Neural progenitor cell (in vitro differentiated cells): ENCODE results near the gene LY86. TPM values are rescaled to one million over a fixed set of nuclear protein-coding genes. Genes with fewer than 3 reads are reported as not detected.

Experiments used
- DNase-seq: peaks from one replicate; pipeline ENCODE4 v3.0.0-alpha.2; 2016; ENCODE audit warnings: low spot score
- H2AFZ ChIP-seq: fragments of 200-600 bp; sonication (generic); replicated peaks from 2 replicates; pipeline ENCODE4 v1.6.1; 2016; ENCODE audit warnings: antibody characterized with exemption
- H3F3A ChIP-seq: fragments of 200-600 bp; sonication (generic); 2 replicates; pipeline ENCODE4 v1.6.1; 2016; ENCODE audit warnings: antibody characterized with exemption, low read depth
- H3K27ac ChIP-seq: fragments of 200-600 bp; sonication (generic); 2 replicates; pipeline ENCODE4 v1.5.1; 2016; ENCODE audit warnings: mild to moderate bottlenecking
- H3K27me3 ChIP-seq: fragments of 200-600 bp; sonication (generic); 2 replicates; pipeline ENCODE4 v1.6.1; 2016; ENCODE audit warnings: mild to moderate bottlenecking, moderate library complexity
- H3K36me3 ChIP-seq: fragments of 200-600 bp; sonication (generic); 2 replicates; pipeline ENCODE4 v1.5.1; 2016
- H3K4me1 ChIP-seq: fragments of 200-600 bp; sonication (generic); 2 replicates; pipeline ENCODE4 v1.6.1; 2016; ENCODE audit warnings: mixed run types
- H3K4me2 ChIP-seq: fragments of 200-600 bp; sonication (generic); 2 replicates; pipeline ENCODE4 v1.6.1; 2016
- H3K4me3 ChIP-seq: fragments of 200-600 bp; sonication (generic); 2 replicates; pipeline ENCODE4 v1.5.1; 2016
- H3K79me2 ChIP-seq: fragments of 200-600 bp; sonication (generic); 2 replicates; pipeline ENCODE4 v1.6.1; 2016; ENCODE audit warnings: low read depth
- H3K9ac ChIP-seq: fragments of 200-600 bp; sonication (generic); 2 replicates; pipeline ENCODE4 v1.6.1; 2016
- H3K9me3 ChIP-seq: fragments of 200-600 bp; sonication (generic); 2 replicates; pipeline ENCODE4 v1.5.1; 2016; ENCODE audit warnings: low read depth
- H4K20me1 ChIP-seq: fragments of 200-600 bp; sonication (generic); 2 replicates; pipeline ENCODE4 v1.6.1; 2016; ENCODE audit warnings: low read depth
- H3K27ac Mint-ChIP-seq: 3 replicates; pipeline ENCODE4 v1.8.0; 2021; ENCODE audit warnings: mixed read lengths
- H3K27me3 Mint-ChIP-seq: 2 replicates; pipeline ENCODE4 v1.8.0; 2022; ENCODE audit warnings: low read depth, mild to moderate bottlenecking, inconsistent platforms, moderate library complexity, mixed read lengths; ENCODE audit not compliant: insufficient read depth
- H3K36me3 Mint-ChIP-seq: 3 replicates; pipeline ENCODE4 v1.8.0; 2021; ENCODE audit warnings: mixed read lengths
- H3K4me1 Mint-ChIP-seq: 3 replicates; pipeline ENCODE4 v1.8.0; 2021; ENCODE audit warnings: mixed read lengths
- H3K4me3 Mint-ChIP-seq: 3 replicates; pipeline ENCODE4 v1.8.0; 2021; ENCODE audit warnings: mild to moderate bottlenecking, moderate library complexity, mixed read lengths
- H3K9me3 Mint-ChIP-seq: 3 replicates; pipeline ENCODE4 v1.8.0; 2020; ENCODE audit warnings: mixed read lengths
- EZH2 ChIP-seq: fragments of 200-600 bp; sonication (generic); IDR thresholded peaks from 2 replicates; pipeline ENCODE4 v1.6.1; 2017; ENCODE audit warnings: antibody characterized with exemption, mild to moderate bottlenecking, moderate library complexity
- EZH2phosphoT487 ChIP-seq: fragments of 200-600 bp; sonication (generic); IDR thresholded peaks from 2 replicates; pipeline ENCODE4 v1.6.1; 2017; ENCODE audit warnings: antibody characterized with exemption
- total RNA-seq: library from RNA; depleted of rRNA; stranded (reverse); fragments of >200 nt; gene quantifications from 2 replicates; pipeline ENCODE4 v1.2.3, GENCODE V29; 2015; ENCODE audit warnings: low replicate concordance
- TF ChIP-seq, protein P1 (sequence below): fragments of 200-600 bp; sonication (generic); IDR thresholded peaks from 2 replicates; pipeline ENCODE4 v1.5.1; 2017; ENCODE audit warnings: antibody characterized with exemption, mild to moderate bottlenecking

The LY86 gene
- total RNA-seq, 1 donor from 2014 or later, result not detected

- DNase-seq, result no peak
- H3K9me3 ChIP-seq, result no peaks in the 10 kb centered on the region
- no peak overlapping the region for H2AFZ ChIP-seq
- Mint-ChIP-seq H3K4me3 (no peak overlapping the region), H3K27me3 (peaks cover 2% of the 10 kb centered on the region), H3K9me3 (peaks cover 3% of the 10 kb centered on the region), H3K36me3 (no peaks in the 10 kb centered on the region), H3K4me1 (no peaks in the 10 kb centered on the region), H3K27ac (no peak overlapping the region)
- H3K9ac ChIP-seq, result no peak overlapping the region
- no peaks in the 10 kb centered on the region for H4K20me1 ChIP-seq
- H3K27me3 ChIP-seq, result no peaks in the 10 kb centered on the region
- no peaks in the 10 kb centered on the region for H3K36me3 ChIP-seq
- H3K4me1 ChIP-seq, result no peaks in the 10 kb centered on the region
- TF ChIP-seq EZH2 (no peak), EZH2phosphoT487 (no peak)
- TF ChIP-seq, protein P1, sequence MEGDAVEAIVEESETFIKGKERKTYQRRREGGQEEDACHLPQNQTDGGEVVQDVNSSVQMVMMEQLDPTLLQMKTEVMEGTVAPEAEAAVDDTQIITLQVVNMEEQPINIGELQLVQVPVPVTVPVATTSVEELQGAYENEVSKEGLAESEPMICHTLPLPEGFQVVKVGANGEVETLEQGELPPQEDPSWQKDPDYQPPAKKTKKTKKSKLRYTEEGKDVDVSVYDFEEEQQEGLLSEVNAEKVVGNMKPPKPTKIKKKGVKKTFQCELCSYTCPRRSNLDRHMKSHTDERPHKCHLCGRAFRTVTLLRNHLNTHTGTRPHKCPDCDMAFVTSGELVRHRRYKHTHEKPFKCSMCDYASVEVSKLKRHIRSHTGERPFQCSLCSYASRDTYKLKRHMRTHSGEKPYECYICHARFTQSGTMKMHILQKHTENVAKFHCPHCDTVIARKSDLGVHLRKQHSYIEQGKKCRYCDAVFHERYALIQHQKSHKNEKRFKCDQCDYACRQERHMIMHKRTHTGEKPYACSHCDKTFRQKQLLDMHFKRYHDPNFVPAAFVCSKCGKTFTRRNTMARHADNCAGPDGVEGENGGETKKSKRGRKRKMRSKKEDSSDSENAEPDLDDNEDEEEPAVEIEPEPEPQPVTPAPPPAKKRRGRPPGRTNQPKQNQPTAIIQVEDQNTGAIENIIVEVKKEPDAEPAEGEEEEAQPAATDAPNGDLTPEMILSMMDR, result no peak
- no peak overlapping the region for H3K27ac ChIP-seq
- no peaks in the 10 kb centered on the region for H3F3A ChIP-seq
- no peaks in the 10 kb centered on the region for H3K79me2 ChIP-seq
- H3K4me2 ChIP-seq, result no peak overlapping the region
- H3K4me3 ChIP-seq, result no peak overlapping the region
These were observed 17.4 kb upstream of the LY86 start for GRCh38 chr6:6570929-6571671.

- H3K4me1 Mint-ChIP-seq, result no peaks in the 10 kb centered on the region
- no peak for DNase-seq
These were observed 13.4 kb upstream of the LY86 start for GRCh38 chr6:6575143-6575542.

GRCh38 chr6:6577735-6578134 is 10.8 kb upstream of the LY86 start:
- H3F3A ChIP-seq, result no peaks in the 10 kb centered on the region
- H3K36me3 ChIP-seq, result no peaks in the 10 kb centered on the region
- no peaks in the 10 kb centered on the region for H3K9me3 ChIP-seq
- H3K4me1 ChIP-seq, result no peaks in the 10 kb centered on the region
- no peak overlapping the region for H3K9ac ChIP-seq
- H3K36me3 Mint-ChIP-seq, result no peaks in the 10 kb centered on the region
- TF ChIP-seq, protein P1, result no peak
- TF ChIP-seq EZH2phosphoT487, result no peak
- no peak for TF ChIP-seq EZH2
- H3K79me2 ChIP-seq, result no peaks in the 10 kb centered on the region
- H3K9me3 Mint-ChIP-seq, result peaks cover 7% of the 10 kb centered on the region
- no peak overlapping the region for H3K27ac Mint-ChIP-seq
- H3K4me2 ChIP-seq, result no peak overlapping the region
- H3K27me3 Mint-ChIP-seq, result peaks cover 4% of the 10 kb centered on the region
- H3K4me3 ChIP-seq, result no peak overlapping the region
- H3K4me1 Mint-ChIP-seq, result no peaks in the 10 kb centered on the region
- H3K4me3 Mint-ChIP-seq, result no peak overlapping the region
- H4K20me1 ChIP-seq, result no peaks in the 10 kb centered on the region
- H2AFZ ChIP-seq, result no peak overlapping the region
- no peak overlapping the region for H3K27ac ChIP-seq
- H3K27me3 ChIP-seq, result no peaks in the 10 kb centered on the region
- no peak for DNase-seq

More at GRCh38 chr6:6575143-6575542, 13.4 kb upstream of the LY86 start:
- Histone ChIP-seq H3K9me3 (no peaks in the 10 kb centered on the region), H3K36me3 (no peaks in the 10 kb centered on the region), H3K27me3 (no peaks in the 10 kb centered on the region), H3K4me2 (no peak overlapping the region), H2AFZ (no peak overlapping the region), H4K20me1 (no peaks in the 10 kb centered on the region), H3K4me1 (no peaks in the 10 kb centered on the region), H3F3A (no peaks in the 10 kb centered on the region), H3K79me2 (no peaks in the 10 kb centered on the region), H3K9ac (no peak overlapping the region), H3K27ac (no peak overlapping the region), H3K4me3 (no peak overlapping the region)
- Mint-ChIP-seq H3K36me3 (no peaks in the 10 kb centered on the region), H3K27ac (no peak overlapping the region), H3K9me3 (peaks cover 3% of the 10 kb centered on the region), H3K27me3 (no peaks in the 10 kb centered on the region), H3K4me3 (no peak overlapping the region)
- no peak for TF ChIP-seq EZH2
- TF ChIP-seq EZH2phosphoT487, result no peak

GRCh38 chr6:6579281-6579680 is 9.2 kb upstream of the LY86 start:
- no peaks in the 10 kb centered on the region for H3F3A ChIP-seq
- Mint-ChIP-seq H3K27me3 (peaks cover 6% of the 10 kb centered on the region), H3K4me1 (no peaks in the 10 kb centered on the region), H3K9me3 (peaks cover 9% of the 10 kb centered on the region), H3K36me3 (no peaks in the 10 kb centered on the region), H3K27ac (no peak overlapping the region), H3K4me3 (no peak overlapping the region)
- no peaks in the 10 kb centered on the region for H4K20me1 ChIP-seq
- no peak overlapping the region for H3K27ac ChIP-seq
- H3K27me3 ChIP-seq, result no peaks in the 10 kb centered on the region
- no peaks in the 10 kb centered on the region for H3K36me3 ChIP-seq
- H3K4me1 ChIP-seq, result no peaks in the 10 kb centered on the region
- no peak overlapping the region for H2AFZ ChIP-seq
- no peaks in the 10 kb centered on the region for H3K9me3 ChIP-seq
- H3K4me2 ChIP-seq, result no peak overlapping the region
- no peak overlapping the region for H3K4me3 ChIP-seq
- TF ChIP-seq EZH2phosphoT487 (no peak), EZH2 (no peak)
- TF ChIP-seq, protein P1, result no peak
- no peak overlapping the region for H3K9ac ChIP-seq
- no peaks in the 10 kb centered on the region for H3K79me2 ChIP-seq
- DNase-seq, result no peak
